HepG2 (cell line): ENCODE data around the gene AFG1L. TPM values are rescaled to one million over a fixed set of nuclear protein-coding genes. Genes with fewer than 3 reads are reported as not detected.

ENCODE experiments used
- ATAC-seq: fragments of 200-7000 bp; cut with Tn5 transposase; 3 replicates; pipeline ENCODE4 v1.9.1; 2020; ENCODE audit warnings: mild to moderate bottlenecking, moderate library complexity
- BruUV-seq: library from RNA; stranded (reverse); fragments of 400-500 nt; replicated peaks from 2 replicates; lab custom pipeline; 2021; lab: Mats Ljungman, UMichigan
- CTCF ChIA-PET: fragments of 300-600 bp; formaldehyde crosslinking; extraction: SDS; loops from one replicate; lab custom pipeline; 2021; ENCODE audit warnings: low total read pairs, inconsistent platforms, low intra/inter-chr PET ratio; lab: Yijun Ruan, JAX
- POLR2A ChIA-PET: fragments of 350-600 bp; sonication (Branson Sonifier 250); formaldehyde crosslinking; loops from one replicate; lab custom pipeline; 2020; ENCODE audit warnings: antibody characterized with exemption, inconsistent platforms; lab: Yijun Ruan, JAX
- DNase-seq: peaks from one replicate; pipeline ENCODE4 v3.0.0-alpha.2; 2015; ENCODE audit warnings: low spot score
- FAIRE-seq: peaks from 3 replicates; lab custom pipeline; 2011; peaks lifted over from hg19 to GRCh38; lab: Jason Lieb, UNC
- H2AFZ ChIP-seq: one replicate; pipeline ENCODE4 v1.6.1; 2011; ENCODE audit warnings: low read length, inconsistent platforms
- H3K27ac ChIP-seq: fragments of 300-600 bp; 3 replicates; pipeline ENCODE4 v1.8.0; 2011; ENCODE audit warnings: mixed run types, mild to moderate bottlenecking, mixed read lengths, low read length, inconsistent platforms; ENCODE audit not compliant: insufficient read depth; ENCODE audit errors: extremely low read length
- H3K27me3 ChIP-seq, 2 experiments: fragments of 200-600 bp in 1 of 2; 2 replicates in 1 of 2; 3 replicates in 1 of 2; pipeline versions ENCODE4 v1.6.0 to v1.8.0; 2011; ENCODE audit warnings: low read length in 2 of 2, mild to moderate bottlenecking in 2 of 2, moderate library complexity in 2 of 2, inconsistent platforms in 1 of 2; ENCODE audit not compliant: insufficient read depth in 2 of 2, control insufficient read depth in 1 of 2
- H3K36me3 ChIP-seq, 2 experiments: fragments of 200-600 bp in 1 of 2; replicated peaks in 1 of 2; 2 replicates in 1 of 2; 3 replicates in 1 of 2; pipeline versions ENCODE4 v1.5.1 to v1.8.0; 2011; ENCODE audit warnings: low read length in 2 of 2, inconsistent platforms in 1 of 2; ENCODE audit not compliant: insufficient read depth in 2 of 2, control insufficient read depth in 1 of 2
- H3K4me1 ChIP-seq: 2 replicates; pipeline ENCODE4 v1.5.1; 2012; ENCODE audit warnings: low read length, inconsistent platforms; ENCODE audit not compliant: insufficient read depth
- H3K4me2 ChIP-seq: 2 replicates; pipeline ENCODE4 v1.6.0; 2011; ENCODE audit warnings: low read depth, low read length, inconsistent platforms
- H3K4me3 ChIP-seq, 3 experiments: fragments of 200-600 bp in 1 of 3; sonication (generic), shearing (Covaris generic) in 1 of 3; replicated peaks in 1 of 3; 2 replicates each; pipeline ENCODE4 v1.5.1; 2011 to 2016; ENCODE audit warnings: low read length in 3 of 3, inconsistent platforms in 2 of 3, low read depth in 2 of 3, mild to moderate bottlenecking in 2 of 3, control low read depth in 1 of 3, mixed read lengths in 1 of 3; ENCODE audit not compliant: insufficient read depth in 1 of 3
- H3K79me2 ChIP-seq: one replicate; pipeline ENCODE4 v1.6.1; 2011; ENCODE audit warnings: low read length, inconsistent platforms; ENCODE audit not compliant: insufficient read depth
- H3K9ac ChIP-seq: 2 replicates; pipeline ENCODE4 v1.6.0; 2011; ENCODE audit warnings: mild to moderate bottlenecking, low read depth, low read length, inconsistent platforms; ENCODE audit not compliant: insufficient read depth
- H3K9me3 ChIP-seq: 2 replicates; pipeline ENCODE4 v1.5.1; 2012; ENCODE audit warnings: mild to moderate bottlenecking, low read length
- H4K20me1 ChIP-seq: 2 replicates; pipeline ENCODE4 v1.6.0; 2011; ENCODE audit warnings: inconsistent platforms, mild to moderate bottlenecking, low read length, moderate library complexity; ENCODE audit not compliant: insufficient read depth
- DPF2 ChIP-seq: sonication (generic); formaldehyde crosslinking; IDR thresholded peaks from 2 replicates; pipeline ENCODE4 v1.4.0; 2020; ENCODE audit warnings: mild to moderate bottlenecking, low read depth, missing genetic modification reagents, borderline replicate concordance
- GATAD2A ChIP-seq: IDR thresholded peaks from 2 replicates; pipeline ENCODE4 v1.6.1; 2016
- KLF15 ChIP-seq: sonication (generic); formaldehyde crosslinking; IDR thresholded peaks from 2 replicates; pipeline ENCODE4 v1.8.1; 2023; ENCODE audit warnings: borderline replicate concordance, mild to moderate bottlenecking, inconsistent platforms, missing genetic modification reagents, mixed read lengths
- NR2F6 ChIP-seq, 2 experiments: IDR thresholded peaks; 2 replicates each; pipeline ENCODE4 v1.6.1; 2016; ENCODE audit warnings: antibody characterized with exemption in 1 of 2, mild to moderate bottlenecking in 1 of 2
- SKI ChIP-seq: fragments of 450-650 bp; IDR thresholded peaks from one replicate; pipeline ENCODE4 v1.6.1; 2018; ENCODE audit warnings: mild to moderate bottlenecking; ENCODE audit not compliant: partially characterized antibody
- SSRP1 ChIP-seq: IDR thresholded peaks from 2 replicates; pipeline ENCODE4 v1.6.1; 2016; ENCODE audit warnings: control low read depth
- WGBS: methylation state at CpG from one replicate; pipeline ENCODE4 v1.1.6; 2017; ENCODE audit warnings: low lambda C conversion rate; 5-methylcytosine and 5-hydroxymethylcytosine counted together
- in situ Hi-C: cut with HindIII; loops from 2 replicates; pipeline ENCODE4 v1.10.0; 2017; ENCODE audit warnings: low pct_unique_long_range_greater_than_20kb; ENCODE audit not compliant: extremely low pct_ligation_motif_present
- intact Hi-C: fragments of 100-400 bp; cut with micrococcal nuclease; formaldehyde crosslinking; loops from one replicate; pipeline ENCODE4 v1.10.0; 2022; ENCODE audit not compliant: unreplicated experiment
- polyA plus RNA-seq, 8 experiments: library from polyadenylated mRNA; depleted of rRNA in 3 of 8; stranded (reverse) in 7 of 8; unstranded in 1 of 8; fragments of >200 nt; fragmentation: Illumina TruSeq in 4 of 8; extraction: Trizol in 4 of 8; gene quantifications; 2 replicates each; pipeline versions ENCODE4 v1.2.1 to v1.2.3, GENCODE V29; 2011 to 2016; ENCODE audit warnings: low read depth in 4 of 8, missing spikeins in 1 of 8, mixed read lengths in 1 of 8; ENCODE audit not compliant: insufficient read depth in 1 of 8
- total RNA-seq, 5 experiments: library from RNA; depleted of rRNA; stranded (reverse); fragments of >200 nt; fragmentation: Illumina TruSeq; extraction: Trizol; gene quantifications; 2 replicates each; pipeline ENCODE4 v1.2.3, GENCODE V29; 2016; ENCODE audit warnings: low read depth in 1 of 5
- TF ChIP-seq, protein P1 (sequence below): sonication (generic); formaldehyde crosslinking; IDR thresholded peaks from 2 replicates; pipeline ENCODE4 v1.4.0; 2020; ENCODE audit warnings: mild to moderate bottlenecking, missing genetic modification reagents
- TF ChIP-seq, protein P2 (sequence below): sonication (generic); formaldehyde crosslinking; conservative IDR thresholded peaks from 2 replicates; pipeline ENCODE4 v1.4.0; 2020; ENCODE audit warnings: missing genetic modification reagents
- TF ChIP-seq, protein P3 (sequence below): sonication (generic); formaldehyde crosslinking; IDR thresholded peaks from 2 replicates; pipeline ENCODE4 v1.5.1; 2020; ENCODE audit warnings: missing genetic modification reagents, mild to moderate bottlenecking, borderline replicate concordance
- TF ChIP-seq, protein P4 (sequence below): sonication (generic); formaldehyde crosslinking; IDR thresholded peaks from 2 replicates; pipeline ENCODE4 v1.4.0; 2020; ENCODE audit warnings: missing genetic modification reagents, mild to moderate bottlenecking, borderline replicate concordance
- TF ChIP-seq, protein P5 (sequence below): sonication (generic); formaldehyde crosslinking; IDR thresholded peaks from 2 replicates; pipeline ENCODE4 v1.4.0; 2020; ENCODE audit warnings: mild to moderate bottlenecking, missing genetic modification reagents

AFG1L gene
- total and polyA plus RNA-seq, 2 of the 13 experiments (the other 11 are each of a cell fraction or from before 2014, with no cell fraction given), result 3.1 to 14.0 TPM

DNA sequence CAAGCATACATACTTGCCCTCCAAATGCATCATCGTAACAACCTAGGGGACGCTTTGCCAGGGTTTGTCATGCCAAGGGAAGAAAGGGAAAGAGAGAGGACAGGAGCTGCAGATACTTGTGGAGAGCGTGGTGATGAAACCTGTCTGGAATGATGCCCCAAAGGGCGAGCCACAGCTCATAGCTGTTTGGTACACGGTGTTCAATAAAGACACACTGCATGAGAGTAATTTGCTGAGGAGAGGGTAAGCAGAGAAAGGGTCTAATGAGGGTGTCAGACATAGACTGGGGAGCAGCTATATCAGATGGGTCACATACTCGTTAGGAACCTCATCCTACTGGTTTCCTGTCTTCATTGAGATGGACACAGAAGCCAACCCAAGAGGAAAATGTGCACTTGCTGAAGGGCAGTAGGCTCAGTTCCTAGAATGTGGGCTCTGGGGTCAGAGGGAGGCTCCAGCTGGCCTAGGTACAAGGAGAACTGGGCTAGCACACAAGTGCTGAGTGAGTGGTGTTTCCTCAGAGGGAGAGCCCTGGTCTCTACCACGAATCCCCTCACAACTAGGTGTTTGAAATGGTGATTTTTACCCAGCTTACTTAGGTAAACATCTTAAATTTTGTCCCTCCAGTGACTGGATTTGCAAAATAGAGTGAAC, 260.7 kb downstream of the AFG1L start (continued):
- TF ChIP-seq, protein P1, sequence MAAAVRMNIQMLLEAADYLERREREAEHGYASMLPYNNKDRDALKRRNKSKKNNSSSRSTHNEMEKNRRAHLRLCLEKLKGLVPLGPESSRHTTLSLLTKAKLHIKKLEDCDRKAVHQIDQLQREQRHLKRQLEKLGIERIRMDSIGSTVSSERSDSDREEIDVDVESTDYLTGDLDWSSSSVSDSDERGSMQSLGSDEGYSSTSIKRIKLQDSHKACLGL (CRISPR knock-in tag), result no peak
- TF ChIP-seq KLF15 (CRISPR knock-in tag) (no peak), SSRP1 (no peak), DPF2 (CRISPR knock-in tag) (no peak), SKI (no peak)
- TF ChIP-seq, protein P2, sequence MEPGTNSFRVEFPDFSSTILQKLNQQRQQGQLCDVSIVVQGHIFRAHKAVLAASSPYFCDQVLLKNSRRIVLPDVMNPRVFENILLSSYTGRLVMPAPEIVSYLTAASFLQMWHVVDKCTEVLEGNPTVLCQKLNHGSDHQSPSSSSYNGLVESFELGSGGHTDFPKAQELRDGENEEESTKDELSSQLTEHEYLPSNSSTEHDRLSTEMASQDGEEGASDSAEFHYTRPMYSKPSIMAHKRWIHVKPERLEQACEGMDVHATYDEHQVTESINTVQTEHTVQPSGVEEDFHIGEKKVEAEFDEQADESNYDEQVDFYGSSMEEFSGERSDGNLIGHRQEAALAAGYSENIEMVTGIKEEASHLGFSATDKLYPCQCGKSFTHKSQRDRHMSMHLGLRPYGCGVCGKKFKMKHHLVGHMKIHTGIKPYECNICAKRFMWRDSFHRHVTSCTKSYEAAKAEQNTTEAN (CRISPR knock-in tag), result no peak

DNA sequence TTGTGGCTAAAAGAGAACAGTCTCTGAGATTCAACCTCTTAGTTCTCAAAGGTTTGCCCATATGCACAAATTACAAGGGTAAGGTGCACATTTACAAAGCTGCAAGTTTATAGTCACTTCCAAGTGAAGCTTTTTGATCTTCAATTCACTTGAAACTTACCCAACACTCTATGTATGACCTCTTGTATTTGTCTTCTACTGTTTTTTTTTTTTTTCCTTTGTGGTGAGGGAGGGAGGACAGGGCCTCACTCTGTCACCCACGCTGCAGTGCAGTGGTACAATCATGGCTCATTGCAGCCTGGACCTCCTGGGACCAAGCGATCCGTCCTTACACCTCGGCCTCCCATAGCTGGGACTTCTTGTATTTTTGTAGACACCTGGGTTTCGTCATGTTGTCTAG, 261.4 kb downstream of the AFG1L start:
- POLR2A ChIA-PET, result interaction anchor here (1.4 kb wide), 1 partner anchor 292 kb away, joined by 5 read pairs; the partner anchor contains the start of gene ARMC2
- no peaks in the 10 kb centered on the region for H3K9me3 ChIP-seq
- no peak overlapping the region for H2AFZ ChIP-seq
- 0 out of 2 replicates have a peak, but pooled peaks have one; percentile 17 for TF ChIP-seq GATAD2A
- peak; percentile 35; the same call in 1 of the 2 replicates for TF ChIP-seq NR2F6 (IDR thresholded peaks at IDR 0.05)
- TF ChIP-seq NR2F6 (CRISPR knock-in tag; IDR thresholded peaks at IDR 0.05), result no peak
- TF ChIP-seq, protein P3, sequence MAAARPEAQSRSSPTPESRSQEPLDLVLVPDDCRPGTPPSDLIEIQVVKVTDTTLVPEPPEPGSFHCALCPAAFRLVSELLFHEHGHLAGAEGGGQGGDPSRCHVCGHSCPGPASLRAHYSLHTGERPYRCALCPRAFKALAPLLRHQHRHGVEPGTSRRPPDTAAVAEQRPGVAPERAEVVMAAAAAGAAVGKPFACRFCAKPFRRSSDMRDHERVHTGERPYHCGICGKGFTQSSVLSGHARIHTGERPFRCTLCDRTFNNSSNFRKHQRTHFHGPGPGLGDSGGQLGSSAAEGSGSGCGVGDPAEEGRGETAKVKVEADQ (CRISPR knock-in tag), result no peak
- TF ChIP-seq, protein P4, sequence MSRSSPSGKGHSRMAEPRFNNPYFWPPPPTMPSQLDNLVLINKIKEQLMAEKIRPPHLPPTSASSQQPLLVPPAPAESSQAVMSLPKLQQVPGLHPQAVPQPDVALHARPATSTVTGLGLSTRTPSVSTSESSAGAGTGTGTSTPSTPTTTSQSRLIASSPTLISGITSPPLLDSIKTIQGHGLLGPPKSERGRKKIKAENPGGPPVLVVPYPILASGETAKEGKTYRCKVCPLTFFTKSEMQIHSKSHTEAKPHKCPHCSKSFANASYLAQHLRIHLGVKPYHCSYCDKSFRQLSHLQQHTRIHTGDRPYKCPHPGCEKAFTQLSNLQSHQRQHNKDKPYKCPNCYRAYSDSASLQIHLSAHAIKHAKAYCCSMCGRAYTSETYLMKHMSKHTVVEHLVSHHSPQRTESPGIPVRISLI, result peak; percentile 57; the same call in 1 of the 2 replicates
- TF ChIP-seq, protein P5, sequence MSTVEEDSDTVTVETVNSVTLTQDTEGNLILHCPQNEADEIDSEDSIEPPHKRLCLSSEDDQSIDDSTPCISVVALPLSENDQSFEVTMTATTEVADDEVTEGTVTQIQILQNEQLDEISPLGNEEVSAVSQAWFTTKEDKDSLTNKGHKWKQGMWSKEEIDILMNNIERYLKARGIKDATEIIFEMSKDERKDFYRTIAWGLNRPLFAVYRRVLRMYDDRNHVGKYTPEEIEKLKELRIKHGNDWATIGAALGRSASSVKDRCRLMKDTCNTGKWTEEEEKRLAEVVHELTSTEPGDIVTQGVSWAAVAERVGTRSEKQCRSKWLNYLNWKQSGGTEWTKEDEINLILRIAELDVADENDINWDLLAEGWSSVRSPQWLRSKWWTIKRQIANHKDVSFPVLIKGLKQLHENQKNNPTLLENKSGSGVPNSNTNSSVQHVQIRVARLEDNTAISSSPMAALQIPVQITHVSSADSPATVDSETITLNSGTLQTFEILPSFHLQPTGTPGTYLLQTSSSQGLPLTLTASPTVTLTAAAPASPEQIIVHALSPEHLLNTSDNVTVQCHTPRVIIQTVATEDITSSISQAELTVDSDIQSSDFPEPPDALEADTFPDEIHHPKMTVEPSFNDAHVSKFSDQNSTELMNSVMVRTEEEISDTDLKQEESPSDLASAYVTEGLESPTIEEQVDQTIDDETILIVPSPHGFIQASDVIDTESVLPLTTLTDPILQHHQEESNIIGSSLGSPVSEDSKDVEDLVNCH (CRISPR knock-in tag), result no peak
- TF ChIP-seq, all 625 proteins: peak for 3
- FAIRE-seq, result peak; percentile 63
- WGBS, result 15% methylated on average over 5 of the region's 5 CpGs
- no peak for DNase-seq
- in situ Hi-C loops (no loop called here), intact Hi-C loops (loop anchor here (5.0 kb wide), 1 partner anchor 281 kb away; no protein-coding TSS in a partner anchor)
- CTCF ChIA-PET, result no interaction called here
- no TSS peak for BruUV-seq
- H3K36me3 ChIP-seq, result no peaks in the 10 kb centered on the region
- H3K4me1 ChIP-seq, result peaks cover 34% of the 10 kb centered on the region
- no peaks in the 10 kb centered on the region for H3K79me2 ChIP-seq
- H4K20me1 ChIP-seq, result no peaks in the 10 kb centered on the region
- H3K9ac ChIP-seq, result 0 out of 2 replicates have a peak overlapping the region, but pooled peaks have one; percentile 36
- H3K4me2 ChIP-seq, result peak overlapping the region; percentile 100
- H3K27me3 ChIP-seq, result no peaks in the 10 kb centered on the region; a peak in 2 of 5 replicates
- no peak overlapping the region for H3K27ac ChIP-seq
- peak overlapping the region in 1 of 3 experiments; percentile 79; a peak in 2 of 6 replicates for H3K4me3 ChIP-seq
- no peak for ATAC-seq
